NCI-H187 treated with DMSO at 0.1 percent for 48 hours (cell line): Measurements from ENCODE around the gene HES6.

ENCODE experiments used
- DNase-seq: peaks from one replicate; lab custom pipeline; 2025; lab: John Stamatoyannopoulos, UW

Gene HES6

GRCh38 chr2:238233625-238234024, 6.2 kb downstream of the HES6 start:
- DNase-seq = no peak

GRCh38 chr2:238231809-238232208, 8.0 kb downstream of the HES6 start:
- no peak for DNase-seq

- DNase-seq = no peak
Observed at GRCh38 chr2:238231251-238231793, 8.5 kb downstream of the HES6 start.

- no peak for DNase-seq
Observed at GRCh38 chr2:238230699-238231098, 9.1 kb downstream of the HES6 start.

GRCh38 chr2:238228700-238229099, 11.1 kb downstream of the HES6 start:
- DNase-seq = no peak

GRCh38 chr2:238227587-238228032, 12.2 kb downstream of the HES6 start:
- DNase-seq = no peak

- no peak for DNase-seq
Observed at GRCh38 chr2:238226698-238227586, 12.9 kb downstream of the HES6 start.

- no peak for DNase-seq
Observed at GRCh38 chr2:238225911-238226697, 13.7 kb downstream of the HES6 start.

GRCh38 chr2:238225121-238225520, 14.7 kb downstream of the HES6 start:
- DNase-seq = no peak

GRCh38 chr2:238224356-238225035, 15.3 kb downstream of the HES6 start:
- no peak for DNase-seq

GRCh38 chr2:238220892-238221521, 18.8 kb downstream of the HES6 start:
- DNase-seq = no peak

- no peak for DNase-seq
Observed at GRCh38 chr2:238220274-238220891, 19.5 kb downstream of the HES6 start.

- DNase-seq = no peak
Observed at GRCh38 chr2:238216651-238217184, 23.1 kb downstream of the HES6 start.

- DNase-seq = no peak
Observed at GRCh38 chr2:238207006-238207405, 32.8 kb downstream of the HES6 start.

GRCh38 chr2:238203973-238204683, 35.7 kb downstream of the HES6 start:
- no peak for DNase-seq

- DNase-seq = peak; percentile 9
Observed at GRCh38 chr2:238203094-238203972, 36.5 kb downstream of the HES6 start, which contains the start of gene ILKAP. ILKAP (minus strand) TSS chr2:238203695; CDS start chr2:238203553, 142 bp downstream.

- DNase-seq = no peak
Observed at GRCh38 chr2:238202326-238203093, 37.3 kb downstream of the HES6 start.

- no peak for DNase-seq
Observed at GRCh38 chr2:238190445-238190844, 49.4 kb downstream of the HES6 start.
